Tongue (tissue), 2 donors: ENCODE results near the gene MRPL36. TPM values are rescaled to one million over a fixed set of nuclear protein-coding genes. Genes with fewer than 3 reads are reported as not detected.
"Not testable (repeated sequence)": the region's sequence is repeated elsewhere in the genome, so short reads cannot be mapped to it uniquely, and the experiment has no call there.

Experiments
- DNase-seq: peaks from one replicate; pipeline ENCODE4 v3.0.0-alpha.2; 2015
- total RNA-seq: library from RNA; depleted of rRNA; stranded (reverse); fragments of >200 nt; gene quantifications from one replicate; pipeline ENCODE4 v1.2.3, GENCODE V29; 2014

Gene MRPL36
- total RNA-seq, 1 donor from 2014 or later: 28.7 TPM

DNA sequence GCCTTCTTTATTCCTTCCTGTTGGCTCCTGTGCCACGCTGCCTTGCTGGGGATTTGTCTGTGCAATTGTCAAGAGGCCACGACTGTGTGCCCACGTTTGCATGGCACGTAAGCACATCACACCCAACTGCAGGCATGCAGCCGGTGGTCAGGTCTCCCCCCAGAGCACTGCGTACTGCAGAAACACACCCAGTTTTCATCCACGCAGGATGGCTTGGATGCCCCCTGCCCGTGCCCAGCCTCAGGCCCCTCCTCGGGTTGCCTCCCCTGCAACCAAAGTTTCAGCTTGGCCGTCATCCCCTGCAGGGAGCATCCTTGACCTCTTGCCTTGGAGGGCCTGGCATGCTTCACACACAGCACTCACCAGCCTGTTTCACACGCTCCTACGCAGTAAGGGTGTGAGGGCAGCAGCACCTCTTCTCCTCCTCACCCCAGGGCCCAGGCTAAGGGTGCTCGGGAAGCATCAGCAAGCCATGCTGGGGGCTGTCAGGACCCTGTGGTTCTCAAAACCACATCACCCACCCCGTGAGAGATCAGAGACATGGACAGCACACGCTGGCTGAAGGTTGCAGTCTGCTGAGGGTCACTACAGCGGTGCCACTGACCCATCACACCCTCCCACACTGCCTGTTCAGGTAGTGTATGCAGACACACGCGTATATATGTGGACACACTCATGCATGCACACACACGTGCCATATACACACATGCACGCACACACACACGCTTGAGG is 3.1 kb downstream of the MRPL36 start:
- DNase-seq: no peak

- no peak for DNase-seq
Observed at GRCh38 chr5:1795931-1796330, 3.7 kb downstream of the MRPL36 start.

- DNase-seq: no peak
Observed at GRCh38 chr5:1795506-1795905, 4.1 kb downstream of the MRPL36 start.

GRCh38 chr5:1794901-1795290 is 4.7 kb downstream of the MRPL36 start:
- no peak for DNase-seq

- DNase-seq: no peak
Observed at GRCh38 chr5:1793966-1794900, 5.4 kb downstream of the MRPL36 start.

DNA sequence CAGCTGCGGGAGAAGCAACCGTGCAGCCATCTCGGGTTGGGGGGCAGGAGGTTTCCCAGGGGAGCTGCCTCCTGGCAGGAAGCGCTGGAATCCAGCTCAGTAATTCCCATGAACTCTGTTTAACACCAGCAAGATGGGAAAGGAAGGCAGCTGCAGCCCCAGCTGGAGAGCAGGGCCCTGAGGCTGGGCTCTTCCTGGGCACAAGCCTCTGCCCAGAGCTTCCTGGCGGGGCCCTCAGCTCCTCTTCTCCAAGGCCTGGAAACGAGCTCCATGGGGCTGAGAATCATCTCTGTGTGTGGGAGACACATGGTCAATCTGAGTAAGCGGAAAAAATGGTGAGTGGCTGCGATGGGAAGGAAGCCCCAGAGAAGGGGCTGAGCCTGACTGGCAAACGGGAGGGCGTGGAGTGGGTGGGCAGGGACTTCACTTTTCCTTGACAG is 6.3 kb downstream of the MRPL36 start:
- peak; percentile 87 for DNase-seq

GRCh38 chr5:1792842-1793266 is 6.8 kb downstream of the MRPL36 start:
- no peak for DNase-seq

DNA sequence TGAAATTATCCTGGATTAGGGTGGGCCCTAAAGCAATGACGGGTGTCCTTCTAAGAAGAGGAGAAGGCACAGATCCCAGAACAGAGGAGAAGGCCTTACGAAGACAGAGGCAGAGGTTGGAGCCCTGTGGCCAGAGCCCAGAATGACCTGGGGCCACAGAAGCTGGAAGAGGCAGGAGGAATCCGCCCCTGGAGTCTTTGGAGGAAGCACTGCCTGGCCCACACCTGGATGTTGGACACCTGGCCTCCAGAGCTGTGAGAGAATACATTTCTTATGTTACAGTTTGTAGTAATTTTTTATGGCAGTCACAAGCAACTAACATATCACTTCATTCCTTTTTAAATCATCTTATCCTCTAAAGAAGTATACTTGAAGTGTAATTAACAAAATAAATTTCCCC is 8.5 kb downstream of the MRPL36 start:
- DNase-seq: no peak

- peak; percentile 41 for DNase-seq
Observed at GRCh38 chr5:1789834-1790471, 9.7 kb downstream of the MRPL36 start.

DNA sequence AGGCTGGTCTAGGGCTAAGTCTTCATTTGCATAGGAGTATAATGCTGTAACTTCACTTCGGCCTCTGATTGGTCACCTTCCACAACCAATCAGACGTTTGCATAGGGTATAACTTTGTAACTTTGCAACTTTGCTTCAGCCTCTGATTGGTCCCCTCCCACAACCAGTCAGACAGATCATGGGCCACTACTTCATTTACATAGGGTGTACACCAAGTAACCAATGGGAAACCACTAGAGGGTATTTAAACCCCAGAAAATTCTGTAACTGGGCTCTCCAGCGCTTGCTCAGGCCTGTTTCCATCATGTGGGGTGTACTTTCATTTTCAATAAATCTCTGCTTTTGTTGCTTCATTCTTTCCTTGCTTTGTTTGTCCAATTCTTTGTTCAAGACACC is 10.2 kb downstream of the MRPL36 start:
- not testable (repeated sequence) for DNase-seq

- DNase-seq: no peak
Observed at GRCh38 chr5:1788828-1789227, 10.8 kb downstream of the MRPL36 start.

DNA sequence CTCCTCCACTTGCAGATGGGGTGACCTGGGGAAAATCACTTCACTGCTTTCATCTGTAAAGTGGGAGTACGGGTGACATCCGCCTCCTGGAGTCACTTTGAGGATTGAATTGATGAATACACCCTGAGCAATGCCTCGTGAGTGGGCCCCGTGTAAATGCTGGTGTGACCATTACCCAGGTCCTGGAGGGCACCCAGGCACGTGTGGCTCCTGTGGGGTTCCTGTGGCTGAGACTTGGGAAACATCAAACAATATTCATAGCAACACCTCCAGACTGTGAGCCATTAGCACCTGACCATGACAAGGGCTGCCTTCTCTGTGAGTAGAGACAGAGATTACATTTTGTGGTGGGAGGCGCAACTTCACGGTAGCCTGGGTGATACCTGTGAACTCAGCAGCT is 11.4 kb downstream of the MRPL36 start:
- DNase-seq: no peak

- no peak for DNase-seq
Observed at GRCh38 chr5:1787472-1788047, 12.1 kb downstream of the MRPL36 start.

GRCh38 chr5:1786621-1787471 is 12.8 kb downstream of the MRPL36 start:
- no peak for DNase-seq

- DNase-seq: no peak
Observed at GRCh38 chr5:1785984-1786383, 13.7 kb downstream of the MRPL36 start.

- DNase-seq: no peak
Observed at GRCh38 chr5:1785062-1785461, 14.6 kb downstream of the MRPL36 start.

DNA sequence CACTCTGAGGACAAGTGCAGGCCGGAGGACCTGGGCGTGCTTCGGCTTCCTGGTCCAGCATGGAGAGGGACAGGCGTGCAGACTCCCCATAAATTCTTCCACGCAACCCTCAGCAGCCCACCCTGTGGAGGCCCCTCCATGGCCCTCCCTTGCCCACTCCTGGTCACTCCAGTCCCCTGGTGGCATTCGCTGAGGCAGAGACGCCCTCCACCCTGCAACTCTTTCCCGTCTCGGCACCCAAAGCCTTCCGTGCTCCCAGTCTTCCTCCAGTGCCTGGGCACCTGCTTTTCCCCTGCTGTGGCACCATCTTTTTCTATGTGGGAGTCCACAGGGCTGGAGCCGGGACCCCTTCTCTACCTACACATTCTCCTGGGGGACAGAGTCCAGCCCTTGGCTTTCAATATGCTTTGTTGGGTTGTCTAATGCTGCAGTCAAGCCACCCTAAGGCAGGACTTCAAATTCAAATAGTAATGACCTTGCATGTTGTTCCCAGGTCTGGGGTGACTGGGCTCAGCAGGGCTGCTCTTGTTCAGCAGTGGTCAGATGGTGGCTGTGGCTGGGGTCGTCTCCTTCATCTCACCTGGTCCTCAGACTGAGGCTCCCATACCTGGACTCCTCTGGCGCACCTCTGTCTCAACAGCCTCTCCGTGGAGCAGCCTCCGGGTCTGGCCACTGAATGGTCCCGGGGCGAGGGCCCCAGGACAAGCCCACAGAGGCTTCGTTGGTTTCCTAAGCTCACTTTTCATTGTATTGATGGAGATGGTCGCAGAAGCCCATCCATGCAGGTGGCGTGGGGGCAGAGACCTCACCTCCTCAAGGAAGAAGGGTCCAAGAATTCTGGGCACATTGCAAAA is 15.2 kb downstream of the MRPL36 start:
- DNase-seq: no peak

- DNase-seq: no peak
Observed at GRCh38 chr5:1783216-1783554, 16.5 kb downstream of the MRPL36 start.

- DNase-seq: no peak
Observed at GRCh38 chr5:1782385-1783215, 17.0 kb downstream of the MRPL36 start.
